GM23248 (cell line): ENCODE results near the gene SLC8A1. TPM values are rescaled to one million over a fixed set of nuclear protein-coding genes. Genes with fewer than 3 reads are reported as not detected.

Experiments used
- DNase-seq: peaks from one replicate; pipeline ENCODE4 v3.0.0-alpha.2; 2015
- H2AFZ ChIP-seq: fragments of 200-600 bp; sonication (generic); 2 replicates; pipeline ENCODE4 v1.6.1; 2016; ENCODE audit warnings: antibody characterized with exemption
- H3F3A ChIP-seq: fragments of 200-600 bp; sonication (generic); 2 replicates; pipeline ENCODE4 v1.6.1; 2016; ENCODE audit warnings: mild to moderate bottlenecking, antibody characterized with exemption, mixed run types; ENCODE audit not compliant: insufficient read depth
- H3K27ac ChIP-seq: fragments of 200-600 bp; sonication (generic); 2 replicates; pipeline ENCODE4 v1.5.1; 2016; ENCODE audit warnings: mild to moderate bottlenecking
- H3K27me3 ChIP-seq: fragments of 200-600 bp; sonication (generic); replicated peaks from 2 replicates; pipeline ENCODE4 v1.6.1; 2016; ENCODE audit warnings: mild to moderate bottlenecking; ENCODE audit not compliant: insufficient read depth
- H3K36me3 ChIP-seq: fragments of 200-600 bp; sonication (generic); 2 replicates; pipeline ENCODE4 v1.6.1; 2016; ENCODE audit warnings: low read depth, mild to moderate bottlenecking
- H3K4me1 ChIP-seq: fragments of 200-600 bp; sonication (generic); 2 replicates; pipeline ENCODE4 v1.6.1; 2016; ENCODE audit warnings: mild to moderate bottlenecking; ENCODE audit not compliant: insufficient read depth
- H3K4me2 ChIP-seq: fragments of 200-600 bp; sonication (generic); one replicate; pipeline ENCODE4 v1.6.1; 2016; ENCODE audit warnings: mild to moderate bottlenecking; ENCODE audit not compliant: unreplicated experiment
- H3K4me3 ChIP-seq: fragments of 200-600 bp; sonication (generic); 2 replicates; pipeline ENCODE4 v1.5.1; 2016; ENCODE audit warnings: mild to moderate bottlenecking
- H3K79me2 ChIP-seq: fragments of 200-600 bp; sonication (generic); 2 replicates; pipeline ENCODE4 v1.6.1; 2016; ENCODE audit warnings: mild to moderate bottlenecking; ENCODE audit not compliant: insufficient read depth
- H3K9ac ChIP-seq: fragments of 200-600 bp; sonication (generic); 2 replicates; pipeline ENCODE4 v1.6.1; 2016; ENCODE audit warnings: mild to moderate bottlenecking
- H3K9me2 ChIP-seq: fragments of 200-600 bp; sonication (generic); 2 replicates; pipeline ENCODE4 v1.6.1; 2016; ENCODE audit warnings: mixed run types, mild to moderate bottlenecking, moderate library complexity; ENCODE audit not compliant: insufficient read depth
- H3K9me3 ChIP-seq: fragments of 200-600 bp; sonication (generic); one replicate; pipeline ENCODE4 v1.6.1; 2017; ENCODE audit warnings: low read depth
- H4K20me1 ChIP-seq: fragments of 200-600 bp; sonication (generic); 2 replicates; pipeline ENCODE4 v1.6.0; 2016; ENCODE audit not compliant: insufficient read depth
- EZH2 ChIP-seq: fragments of 200-600 bp; sonication (generic); IDR thresholded peaks from 2 replicates; pipeline ENCODE4 v1.6.1; 2018; ENCODE audit warnings: antibody characterized with exemption, mild to moderate bottlenecking; ENCODE audit not compliant: insufficient read depth, poor library complexity, severe bottlenecking
- EZH2phosphoT487 ChIP-seq: fragments of 200-600 bp; sonication (generic); IDR thresholded peaks from 2 replicates; pipeline ENCODE4 v1.6.1; 2018; ENCODE audit warnings: antibody characterized with exemption, moderate library complexity, mild to moderate bottlenecking, low read depth; ENCODE audit not compliant: insufficient read depth
- WGBS, 2 experiments: methylation state at CpG; one replicate each; pipeline ENCODE4 v1.1.6; 2015 to 2017; ENCODE audit warnings: low lambda C conversion rate in 2 of 2, low coverage in 1 of 2; ENCODE audit errors: missing lambda C conversion rate in 2 of 2; 5-methylcytosine and 5-hydroxymethylcytosine counted together
- in situ Hi-C: fragments of 300-500 bp; cut with MboI; formaldehyde crosslinking; loops from 2 replicates; pipeline ENCODE4 v1.15.0; 2020
- polyA plus RNA-seq: library from polyadenylated mRNA; unstranded; fragments of >200 nt; fragmentation: Nextera tagmentation; extraction: Ambion mirVana; gene quantifications from 2 replicates; pipeline ENCODE4 v1.2.1, GENCODE V29; 2016
- total RNA-seq: library from RNA; depleted of rRNA; stranded (reverse); fragments of >200 nt; shearing (Covaris generic); gene quantifications from 2 replicates; pipeline ENCODE4 v1.2.3, GENCODE V29; 2014

SLC8A1 gene
- total and polyA plus RNA-seq, 2 experiments from 2014 or later: 13.8 to 83.4 TPM

DNA sequence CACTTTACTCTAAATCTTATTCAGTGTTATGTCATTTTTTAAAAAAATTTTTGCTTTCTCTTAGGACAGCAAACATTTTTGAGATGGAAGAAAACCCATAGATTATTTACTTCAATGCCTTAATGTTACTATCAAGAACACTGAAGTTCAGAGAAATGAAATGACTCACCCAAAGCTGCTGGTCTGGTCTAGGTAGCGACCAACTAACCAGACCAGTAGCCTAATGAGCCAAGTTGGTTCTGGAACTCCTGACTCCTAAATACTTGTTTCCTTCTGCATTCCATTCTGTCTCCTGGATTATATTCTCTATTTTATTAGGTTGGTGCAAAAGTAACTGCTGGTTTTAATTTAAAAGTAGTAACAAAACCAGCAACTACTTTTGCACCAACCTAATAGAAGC lies 35.4 kb downstream of the SLC8A1 start:
- peaks cover 68% of the 10 kb centered on the region for H3K79me2 ChIP-seq
- DNase-seq: no peak
- no peaks in the 10 kb centered on the region for H3K9me2 ChIP-seq

DNA sequence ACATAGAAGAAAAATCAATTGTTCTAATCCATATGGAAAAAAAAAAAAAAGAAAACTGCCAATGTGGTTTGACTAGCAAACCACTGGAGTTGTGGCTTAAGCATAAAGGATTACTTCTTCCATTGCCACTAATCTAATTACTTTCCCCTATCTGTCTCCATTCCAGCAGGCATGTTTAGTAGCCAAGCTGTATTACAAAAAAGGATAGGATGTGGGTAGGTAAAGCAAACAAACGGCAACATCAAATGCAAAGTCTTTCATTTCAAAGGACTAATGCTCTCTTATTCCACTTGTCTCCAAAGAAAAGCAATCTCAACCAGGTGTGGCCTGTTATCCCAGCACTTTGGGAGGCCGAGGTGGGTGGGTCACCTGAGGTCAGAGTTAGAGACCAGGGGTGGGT lies 36.5 kb downstream of the SLC8A1 start:
- WGBS, 2 experiments: 81 to 85% methylated on average over 2 of the region's 2 CpGs
- Histone ChIP-seq H3F3A (peaks cover 21% of the 10 kb centered on the region), H3K9me3 (no peaks in the 10 kb centered on the region), H2AFZ (no peak overlapping the region), H3K4me1 (peaks cover 23% of the 10 kb centered on the region), H4K20me1 (no peaks in the 10 kb centered on the region), H3K4me2 (no peak overlapping the region), H3K27me3 (no peaks in the 10 kb centered on the region), H3K4me3 (no peak overlapping the region), H3K36me3 (no peaks in the 10 kb centered on the region), H3K9me2 (peaks cover 4% of the 10 kb centered on the region; the same call in 1 of the 2 replicates), H3K79me2 (peaks cover 67% of the 10 kb centered on the region), H3K27ac (no peak overlapping the region), H3K9ac (no peak overlapping the region)
- no peak for TF ChIP-seq EZH2phosphoT487
- TF ChIP-seq EZH2: no peak
- no peak for DNase-seq
- in situ Hi-C loops: no loop called here

More for the DNA sequence above, 35.4 kb downstream of the SLC8A1 start:
- H3K36me3 ChIP-seq: no peaks in the 10 kb centered on the region
- H3K27ac ChIP-seq: no peak overlapping the region
- no peaks in the 10 kb centered on the region for H3K27me3 ChIP-seq
- TF ChIP-seq EZH2 (no peak), EZH2phosphoT487 (no peak)
- H3K4me3 ChIP-seq: no peak overlapping the region
- no peak overlapping the region for H3K4me2 ChIP-seq
- no peaks in the 10 kb centered on the region for H4K20me1 ChIP-seq
- H2AFZ ChIP-seq: no peak overlapping the region
- peaks cover 23% of the 10 kb centered on the region for H3K4me1 ChIP-seq
- H3F3A ChIP-seq: peaks cover 21% of the 10 kb centered on the region
- in situ Hi-C loops: no loop called here
- no peak overlapping the region for H3K9ac ChIP-seq
- WGBS, 2 experiments: 82 to 95% methylated on average over 1 of the region's 1 CpG
- no peaks in the 10 kb centered on the region for H3K9me3 ChIP-seq

DNA sequence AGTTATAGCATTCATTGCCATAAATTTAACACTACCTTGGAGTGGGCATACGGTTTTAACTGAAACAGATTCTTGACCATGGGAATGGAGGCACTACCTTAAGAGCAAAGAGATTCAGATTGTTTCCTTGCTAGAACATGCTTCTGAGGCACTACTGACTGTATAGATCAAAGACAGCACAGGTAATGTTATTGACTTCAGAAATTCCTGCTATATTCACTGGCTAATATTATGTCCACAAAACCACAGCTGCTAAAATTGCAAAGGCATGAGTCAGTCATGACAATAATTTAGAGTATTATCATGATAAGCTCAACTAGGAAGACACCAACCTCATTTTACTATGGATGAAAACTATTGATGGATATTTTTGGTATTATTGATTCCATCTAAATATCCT lies 39.4 kb downstream of the SLC8A1 start:
- H3K9me3 ChIP-seq: no peaks in the 10 kb centered on the region
- no peak overlapping the region for H3K27ac ChIP-seq
- peak; percentile 46 for DNase-seq
- in situ Hi-C loops: no loop called here
- no peaks in the 10 kb centered on the region for H3K36me3 ChIP-seq
- H2AFZ ChIP-seq: no peak overlapping the region
- WGBS, 2 experiments: 90 to 100% methylated on average over 1 of the region's 1 CpG
- H3K27me3 ChIP-seq: no peaks in the 10 kb centered on the region
- no peak overlapping the region for H3K4me3 ChIP-seq
- no peaks in the 10 kb centered on the region for H3F3A ChIP-seq
- peak overlapping the region; percentile 30 for H3K4me2 ChIP-seq
- H3K79me2 ChIP-seq: peaks cover 76% of the 10 kb centered on the region
- TF ChIP-seq EZH2 (no peak), EZH2phosphoT487 (no peak)
- peaks cover 14% of the 10 kb centered on the region for H3K4me1 ChIP-seq
- no peak overlapping the region for H3K9ac ChIP-seq
- no peaks in the 10 kb centered on the region for H4K20me1 ChIP-seq
- peaks cover 4% of the 10 kb centered on the region; the same call in 1 of the 2 replicates for H3K9me2 ChIP-seq

DNA sequence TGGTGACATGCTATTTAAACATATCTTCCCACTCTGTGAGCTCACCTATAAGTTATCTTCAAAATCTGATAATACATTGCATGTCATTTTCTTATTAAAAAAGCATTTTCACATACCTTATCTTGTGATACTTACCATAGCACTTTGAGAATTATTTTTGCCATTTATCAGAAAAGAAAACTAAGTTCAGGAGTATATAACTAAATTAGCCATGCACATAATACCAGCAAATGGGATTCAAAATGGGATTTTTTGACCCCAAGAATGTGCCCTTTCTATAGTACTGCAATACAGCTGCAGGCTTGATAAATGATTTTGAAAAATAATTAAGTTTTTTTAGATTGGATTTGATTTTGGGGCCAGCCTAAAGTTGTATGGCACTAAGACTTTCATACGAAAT lies 41.2 kb downstream of the SLC8A1 start:
- Histone ChIP-seq H3K9ac (no peak overlapping the region), H3K9me2 (peaks cover 4% of the 10 kb centered on the region; the same call in 1 of the 2 replicates), H3K9me3 (no peaks in the 10 kb centered on the region), H3K27ac (no peak overlapping the region), H3K4me2 (no peak overlapping the region), H3K36me3 (no peaks in the 10 kb centered on the region), H3K4me3 (no peak overlapping the region), H4K20me1 (no peaks in the 10 kb centered on the region), H3K79me2 (peaks cover 65% of the 10 kb centered on the region), H2AFZ (no peak overlapping the region), H3F3A (peaks cover 4% of the 10 kb centered on the region; the same call in 1 of the 2 replicates), H3K27me3 (no peaks in the 10 kb centered on the region), H3K4me1 (peaks cover 9% of the 10 kb centered on the region)
- 96% methylated on average over 1 of the region's 1 CpG for WGBS, 2 experiments
- DNase-seq: no peak
- TF ChIP-seq EZH2: no peak
- no peak for TF ChIP-seq EZH2phosphoT487
- in situ Hi-C loops: no loop called here

DNA sequence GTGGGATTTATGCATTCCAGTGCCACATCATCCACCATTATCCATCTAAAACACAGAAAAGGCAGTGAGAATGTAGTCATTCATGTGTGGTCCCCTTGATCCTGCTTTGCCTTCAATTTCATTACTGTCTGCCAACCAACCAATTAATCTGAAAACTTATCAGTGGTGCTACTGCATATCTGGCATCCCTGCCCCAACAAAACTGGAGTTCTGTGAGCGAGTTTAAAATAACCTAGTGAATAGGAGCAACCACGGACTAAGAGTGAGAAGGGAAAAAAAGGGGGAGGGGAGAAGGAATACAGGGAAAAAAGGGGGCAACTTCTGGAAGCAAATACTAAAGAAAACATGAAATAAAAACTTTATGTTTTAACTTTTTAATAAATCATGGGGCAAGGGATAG lies 42.2 kb downstream of the SLC8A1 start:
- H3K9me2 ChIP-seq: peaks cover 4% of the 10 kb centered on the region; the same call in 1 of the 2 replicates
- peaks cover 18% of the 10 kb centered on the region for H3K4me1 ChIP-seq
- H3K27me3 ChIP-seq: no peaks in the 10 kb centered on the region
- in situ Hi-C loops: no loop called here
- no peak overlapping the region for H2AFZ ChIP-seq
- H3K4me2 ChIP-seq: no peak overlapping the region
- no peak overlapping the region for H3K9ac ChIP-seq
- no peak overlapping the region for H3K4me3 ChIP-seq
- no peak overlapping the region for H3K27ac ChIP-seq
- H3K79me2 ChIP-seq: peaks cover 56% of the 10 kb centered on the region
- H3F3A ChIP-seq: peaks cover 13% of the 10 kb centered on the region
- no peak for TF ChIP-seq EZH2phosphoT487
- TF ChIP-seq EZH2: no peak
- DNase-seq: no peak
- no peaks in the 10 kb centered on the region for H4K20me1 ChIP-seq
- no peaks in the 10 kb centered on the region for H3K36me3 ChIP-seq
- WGBS, 2 experiments: 90 to 100% methylated on average over 2 of the region's 2 CpGs
- no peaks in the 10 kb centered on the region for H3K9me3 ChIP-seq
